K562 (cell line): ENCODE results near the gene PHF1. TPM values are rescaled to one million over a fixed set of nuclear protein-coding genes. Genes with fewer than 3 reads are reported as not detected.

ENCODE experiments used
- CHAMP1 ChIP-seq: fragments of 450-650 bp; IDR thresholded peaks from 2 replicates; pipeline ENCODE4 v1.6.1; 2016; ENCODE audit warnings: mild to moderate bottlenecking
- DPF2 ChIP-seq: fragments of 450-650 bp; IDR thresholded peaks from 2 replicates; pipeline ENCODE4 v1.6.1; 2016
- E2F8 ChIP-seq: fragments of 450-650 bp; IDR thresholded peaks from 2 replicates; pipeline ENCODE4 v1.7.1; 2018; ENCODE audit warnings: mild to moderate bottlenecking, low read depth; ENCODE audit not compliant: partially characterized antibody
- HNRNPL ChIP-seq: fragments of 200-400 bp; formaldehyde crosslinking; IDR thresholded peaks from 2 replicates; pipeline ENCODE4 v1.6.1; 2017; ENCODE audit warnings: low read depth, mild to moderate bottlenecking, low read length
- KLF10 ChIP-seq: fragments of 250-450 bp; sonication (Bioruptor Pico); IDR thresholded peaks from 2 replicates; pipeline ENCODE4 v1.6.1; 2021; ENCODE audit warnings: matching md5 sums
- NFRKB ChIP-seq: fragments of 450-650 bp; IDR thresholded peaks from 2 replicates; pipeline ENCODE4 v1.6.1; 2016; ENCODE audit warnings: low read depth
- PHB ChIP-seq: fragments of 250-450 bp; sonication (Bioruptor Pico); IDR thresholded peaks from 2 replicates; pipeline ENCODE4 v1.5.0; 2021
- RB1 ChIP-seq: fragments of 450-650 bp; IDR thresholded peaks from 2 replicates; pipeline ENCODE4 v1.6.1; 2017; ENCODE audit warnings: low read depth, mild to moderate bottlenecking
- TBP ChIP-seq: optimal IDR thresholded peaks from 2 replicates; pipeline ENCODE3; 2011; ENCODE audit warnings: low read depth, low read length, improper control_type of control experiment
- XRCC3 ChIP-seq: fragments of 450-650 bp; IDR thresholded peaks from 2 replicates; pipeline ENCODE4 v1.6.1; 2017; ENCODE audit warnings: mild to moderate bottlenecking, moderate library complexity
- ZNF277 ChIP-seq: fragments of 250-450 bp; sonication (Bioruptor Pico); IDR thresholded peaks from 2 replicates; pipeline ENCODE4 v1.8.0; 2022; ENCODE audit warnings: inconsistent platforms, mild to moderate bottlenecking, moderate library complexity, borderline replicate concordance
- ZNF609 ChIP-seq: sonication (generic); formaldehyde crosslinking; IDR thresholded peaks from 2 replicates; pipeline ENCODE4 v1.8.1; 2023; ENCODE audit warnings: missing genetic modification reagents, mild to moderate bottlenecking, borderline replicate concordance
- ZNF780A ChIP-seq: fragments of 250-450 bp; sonication (Bioruptor Pico); IDR thresholded peaks from 2 replicates; pipeline ENCODE4 v1.5.0; 2021; ENCODE audit warnings: mild to moderate bottlenecking
- polyA plus RNA-seq, 8 experiments: library from polyadenylated mRNA; depleted of rRNA in 4 of 8; stranded (reverse) in 5 of 8; unstranded in 3 of 8; fragments of >200 nt; fragmentation: Nextera tagmentation in 2 of 8; fragmentation: Illumina TruSeq in 1 of 8; extraction: Ambion mirVana in 2 of 8; extraction: Trizol in 1 of 8; gene quantifications; 2 replicates each; pipeline versions ENCODE4 v1.2.1 to v1.2.3, GENCODE V29; 2011 to 2014; ENCODE audit warnings: inconsistent platforms in 1 of 8, missing spikeins in 1 of 8
- total RNA-seq, 7 experiments: library from RNA; depleted of rRNA in 6 of 7; stranded (reverse); fragments of >200 nt in 6 of 7; fragmentation: Illumina TruSeq in 2 of 7; extraction: Trizol in 2 of 7; gene quantifications; 2 replicates each; pipeline versions ENCODE4 v1.2.1 to v1.2.3, GENCODE V29; 2011 to 2021; ENCODE audit warnings: low replicate concordance in 1 of 7
- TF ChIP-seq, protein P1 (sequence below): fragments of 450-650 bp; IDR thresholded peaks from 2 replicates; pipeline ENCODE4 v1.6.1; 2016; ENCODE audit warnings: borderline replicate concordance

The PHF1 gene
- total and polyA plus RNA-seq, 9 of the 15 experiments (the other 6 are each of a cell fraction or from before 2014, with no cell fraction given), result 3.7 to 64.2 (median 33.7) TPM

GRCh38 chr6:33417128-33417902 is 6.5 kb downstream of the PHF1 start (continued):
- TF ChIP-seq DPF2 (peak; percentile 49; the same call in 1 of the 2 replicates), PHB (CRISPR knock-in tag) (no peak), NFRKB (peak; percentile 33; the same call in 1 of the 2 replicates), CHAMP1 (no peak), KLF10 (CRISPR knock-in tag) (no peak), ZNF780A (CRISPR knock-in tag) (no peak), ZNF609 (CRISPR knock-in tag) (no peak), TBP (no peak), XRCC3 (no peak), ZNF277 (no peak), RB1 (no peak), E2F8 (no peak), HNRNPL (no peak)
- TF ChIP-seq, protein P1, sequence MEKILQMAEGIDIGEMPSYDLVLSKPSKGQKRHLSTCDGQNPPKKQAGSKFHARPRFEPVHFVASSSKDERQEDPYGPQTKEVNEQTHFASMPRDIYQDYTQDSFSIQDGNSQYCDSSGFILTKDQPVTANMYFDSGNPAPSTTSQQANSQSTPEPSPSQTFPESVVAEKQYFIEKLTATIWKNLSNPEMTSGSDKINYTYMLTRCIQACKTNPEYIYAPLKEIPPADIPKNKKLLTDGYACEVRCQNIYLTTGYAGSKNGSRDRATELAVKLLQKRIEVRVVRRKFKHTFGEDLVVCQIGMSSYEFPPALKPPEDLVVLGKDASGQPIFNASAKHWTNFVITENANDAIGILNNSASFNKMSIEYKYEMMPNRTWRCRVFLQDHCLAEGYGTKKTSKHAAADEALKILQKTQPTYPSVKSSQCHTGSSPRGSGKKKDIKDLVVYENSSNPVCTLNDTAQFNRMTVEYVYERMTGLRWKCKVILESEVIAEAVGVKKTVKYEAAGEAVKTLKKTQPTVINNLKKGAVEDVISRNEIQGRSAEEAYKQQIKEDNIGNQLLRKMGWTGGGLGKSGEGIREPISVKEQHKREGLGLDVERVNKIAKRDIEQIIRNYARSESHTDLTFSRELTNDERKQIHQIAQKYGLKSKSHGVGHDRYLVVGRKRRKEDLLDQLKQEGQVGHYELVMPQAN, result no peak
